Measurements from ENCODE around the gene TMEM106A. TPM values are rescaled to one million over a fixed set of nuclear protein-coding genes. Genes with fewer than 3 reads are reported as not detected.
A peak's percentile ranks its signal among the peaks of the same experiment; 100 is the strongest.
"Not testable (repeated sequence)": the region's sequence is repeated elsewhere in the genome, so short reads cannot be mapped to it uniquely, and the experiment has no call there.

TMEM106A gene
- total and polyA plus RNA-seq, 2 experiments from 2014 or later: 6.7 to 8.4 TPM

DNA sequence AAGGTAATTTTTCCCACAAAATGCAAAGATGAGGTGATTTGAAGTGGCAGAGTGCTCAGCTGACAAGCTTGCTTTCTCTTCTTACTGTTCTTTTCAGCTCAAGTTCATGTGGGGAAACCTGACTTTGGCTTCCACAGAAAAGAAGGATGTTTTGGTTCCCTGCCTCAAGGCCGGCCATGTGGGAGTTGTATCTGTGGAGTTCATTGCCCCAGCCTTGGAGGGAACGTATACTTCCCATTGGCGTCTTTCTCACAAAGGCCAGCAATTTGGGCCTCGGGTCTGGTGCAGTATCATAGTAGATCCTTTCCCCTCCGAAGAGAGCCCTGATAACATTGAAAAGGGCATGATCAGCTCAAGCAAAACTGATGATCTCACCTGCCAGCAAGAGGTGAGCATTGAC, 18.4 kb upstream of the TMEM106A start:
- H3K9me2 ChIP-seq (replicated peaks; ENCODE audit: insufficient read depth): no peaks in the 10 kb centered on the region
- H3K79me2 ChIP-seq: no peaks in the 10 kb centered on the region
- no peak overlapping the region for H3K27ac ChIP-seq
- peaks cover 19% of the 10 kb centered on the region for H3K36me3 ChIP-seq (replicated peaks; ENCODE audit: insufficient read depth, low read depth)
- H3K9me3 ChIP-seq (ENCODE audit: low read depth): no peaks in the 10 kb centered on the region
- H3K4me1 ChIP-seq (ENCODE audit: insufficient read depth): no peaks in the 10 kb centered on the region
- no peaks in the 10 kb centered on the region for H4K20me1 ChIP-seq (ENCODE audit: insufficient read depth, poor library complexity, severe bottlenecking)
- H3K4me3 ChIP-seq: no peak overlapping the region
- H3K27me3 ChIP-seq: no peaks in the 10 kb centered on the region
- no peak overlapping the region for H2AFZ ChIP-seq
- TF ChIP-seq, protein P1, sequence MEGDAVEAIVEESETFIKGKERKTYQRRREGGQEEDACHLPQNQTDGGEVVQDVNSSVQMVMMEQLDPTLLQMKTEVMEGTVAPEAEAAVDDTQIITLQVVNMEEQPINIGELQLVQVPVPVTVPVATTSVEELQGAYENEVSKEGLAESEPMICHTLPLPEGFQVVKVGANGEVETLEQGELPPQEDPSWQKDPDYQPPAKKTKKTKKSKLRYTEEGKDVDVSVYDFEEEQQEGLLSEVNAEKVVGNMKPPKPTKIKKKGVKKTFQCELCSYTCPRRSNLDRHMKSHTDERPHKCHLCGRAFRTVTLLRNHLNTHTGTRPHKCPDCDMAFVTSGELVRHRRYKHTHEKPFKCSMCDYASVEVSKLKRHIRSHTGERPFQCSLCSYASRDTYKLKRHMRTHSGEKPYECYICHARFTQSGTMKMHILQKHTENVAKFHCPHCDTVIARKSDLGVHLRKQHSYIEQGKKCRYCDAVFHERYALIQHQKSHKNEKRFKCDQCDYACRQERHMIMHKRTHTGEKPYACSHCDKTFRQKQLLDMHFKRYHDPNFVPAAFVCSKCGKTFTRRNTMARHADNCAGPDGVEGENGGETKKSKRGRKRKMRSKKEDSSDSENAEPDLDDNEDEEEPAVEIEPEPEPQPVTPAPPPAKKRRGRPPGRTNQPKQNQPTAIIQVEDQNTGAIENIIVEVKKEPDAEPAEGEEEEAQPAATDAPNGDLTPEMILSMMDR (IDR thresholded peaks at IDR 0.05; ENCODE audit: poor library complexity): no peak
- TF ChIP-seq EZH2 (IDR thresholded peaks at IDR 0.05; ENCODE audit: borderline replicate concordance): no peak
- TF ChIP-seq EZH2phosphoT487 (IDR thresholded peaks at IDR 0.05; ENCODE audit: low read depth, severe bottlenecking, unreplicated experiment): no peak
- DNase-seq (ENCODE audit: low spot score): no peak
- WGBS (ENCODE audit: low lambda C conversion rate, missing lambda C conversion rate): 97% methylated on average over 5 of the region's 5 CpGs
- H3K4me2 ChIP-seq: no peak overlapping the region

GRCh38 chr17:43199633-43200032, 12.0 kb upstream of the TMEM106A start:
- H3K4me1 ChIP-seq (ENCODE audit: insufficient read depth): no peaks in the 10 kb centered on the region
- peaks cover 12% of the 10 kb centered on the region for H3K36me3 ChIP-seq (replicated peaks; ENCODE audit: insufficient read depth, low read depth)
- no peak for DNase-seq (ENCODE audit: low spot score)
- no peaks in the 10 kb centered on the region for H3K9me3 ChIP-seq (ENCODE audit: low read depth)
- no peaks in the 10 kb centered on the region for H3K27me3 ChIP-seq
- TF ChIP-seq, protein P1 (IDR thresholded peaks at IDR 0.05; ENCODE audit: poor library complexity): no peak
- TF ChIP-seq EZH2phosphoT487 (IDR thresholded peaks at IDR 0.05; ENCODE audit: low read depth, severe bottlenecking, unreplicated experiment) (no peak), EZH2 (IDR thresholded peaks at IDR 0.05; ENCODE audit: borderline replicate concordance) (no peak)
- 94% methylated on average over 2 of the region's 2 CpGs for WGBS (ENCODE audit: low lambda C conversion rate, missing lambda C conversion rate)
- H3K79me2 ChIP-seq: no peaks in the 10 kb centered on the region
- no peak overlapping the region for H2AFZ ChIP-seq
- peaks cover 2% of the 10 kb centered on the region for H4K20me1 ChIP-seq (ENCODE audit: insufficient read depth, poor library complexity, severe bottlenecking)
- H3K4me2 ChIP-seq: no peak overlapping the region
- H3K4me3 ChIP-seq: no peak overlapping the region
- no peak overlapping the region for H3K27ac ChIP-seq
- no peaks in the 10 kb centered on the region for H3K9me2 ChIP-seq (replicated peaks; ENCODE audit: insufficient read depth)

GRCh38 chr17:43200127-43200526, 11.5 kb upstream of the TMEM106A start:
- Histone ChIP-seq H3K9me3 (ENCODE audit: low read depth) (no peaks in the 10 kb centered on the region), H2AFZ (no peak overlapping the region), H3K27ac (no peak overlapping the region), H3K4me2 (no peak overlapping the region), H3K36me3 (replicated peaks; ENCODE audit: insufficient read depth, low read depth) (peaks cover 7% of the 10 kb centered on the region), H3K4me3 (no peak overlapping the region), H3K27me3 (no peaks in the 10 kb centered on the region), H3K4me1 (ENCODE audit: insufficient read depth) (no peaks in the 10 kb centered on the region), H4K20me1 (ENCODE audit: insufficient read depth, poor library complexity, severe bottlenecking) (peaks cover 2% of the 10 kb centered on the region), H3K79me2 (no peaks in the 10 kb centered on the region), H3K9me2 (replicated peaks; ENCODE audit: insufficient read depth) (no peaks in the 10 kb centered on the region)
- no peak for TF ChIP-seq EZH2 (IDR thresholded peaks at IDR 0.05; ENCODE audit: borderline replicate concordance)
- no peak for DNase-seq (ENCODE audit: low spot score)
- 88% methylated on average over 4 of the region's 4 CpGs for WGBS (ENCODE audit: low lambda C conversion rate, missing lambda C conversion rate)

DNA sequence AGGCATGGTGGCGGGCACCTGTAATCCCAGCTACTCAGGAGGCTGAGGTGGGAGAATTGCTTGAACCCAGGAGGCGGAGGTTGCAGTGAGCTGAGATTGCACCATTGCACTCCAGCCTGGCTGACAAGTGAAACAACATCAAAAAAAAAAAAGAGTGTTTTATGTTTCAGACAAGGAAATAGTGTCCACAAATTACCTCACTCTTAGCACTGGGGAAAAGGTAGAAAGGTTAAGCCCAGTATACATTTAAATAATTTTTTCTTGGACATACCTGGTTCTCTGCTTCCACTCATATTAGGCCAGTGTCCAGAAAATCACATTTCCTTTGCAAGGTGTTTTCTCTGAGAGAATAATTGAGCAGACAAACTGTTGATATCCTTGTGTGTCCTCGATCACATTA, 8.7 kb upstream of the TMEM106A start:
- H2AFZ ChIP-seq; H3K9me3 ChIP-seq (ENCODE audit: low read depth); H3K79me2 ChIP-seq; H3K4me2 ChIP-seq; DNase-seq (ENCODE audit: low spot score); H3K27me3 ChIP-seq; H3K9me2 ChIP-seq (replicated peaks; ENCODE audit: insufficient read depth); H4K20me1 ChIP-seq (ENCODE audit: insufficient read depth, poor library complexity, severe bottlenecking); H3K4me1 ChIP-seq (ENCODE audit: insufficient read depth); H3K4me3 ChIP-seq; H3K36me3 ChIP-seq (replicated peaks; ENCODE audit: insufficient read depth, low read depth): not testable (repeated sequence)
- peak overlapping the region; percentile 7 for H3K27ac ChIP-seq
- 99% methylated on average over 3 of the region's 3 CpGs for WGBS (ENCODE audit: low lambda C conversion rate, missing lambda C conversion rate)

All from hepatocyte (in vitro differentiated cells).